ENCODE measurements around the gene CXCL16. TPM values are rescaled to one million over a fixed set of nuclear protein-coding genes. Genes with fewer than 3 reads are reported as not detected.
"Not testable (repeated sequence)": the region's sequence is repeated elsewhere in the genome, so short reads cannot be mapped to it uniquely, and the experiment has no call there.

The CXCL16 gene
- total RNA-seq, 2 donors from 2014 or later, result 6.5 to 8.2 TPM

DNA sequence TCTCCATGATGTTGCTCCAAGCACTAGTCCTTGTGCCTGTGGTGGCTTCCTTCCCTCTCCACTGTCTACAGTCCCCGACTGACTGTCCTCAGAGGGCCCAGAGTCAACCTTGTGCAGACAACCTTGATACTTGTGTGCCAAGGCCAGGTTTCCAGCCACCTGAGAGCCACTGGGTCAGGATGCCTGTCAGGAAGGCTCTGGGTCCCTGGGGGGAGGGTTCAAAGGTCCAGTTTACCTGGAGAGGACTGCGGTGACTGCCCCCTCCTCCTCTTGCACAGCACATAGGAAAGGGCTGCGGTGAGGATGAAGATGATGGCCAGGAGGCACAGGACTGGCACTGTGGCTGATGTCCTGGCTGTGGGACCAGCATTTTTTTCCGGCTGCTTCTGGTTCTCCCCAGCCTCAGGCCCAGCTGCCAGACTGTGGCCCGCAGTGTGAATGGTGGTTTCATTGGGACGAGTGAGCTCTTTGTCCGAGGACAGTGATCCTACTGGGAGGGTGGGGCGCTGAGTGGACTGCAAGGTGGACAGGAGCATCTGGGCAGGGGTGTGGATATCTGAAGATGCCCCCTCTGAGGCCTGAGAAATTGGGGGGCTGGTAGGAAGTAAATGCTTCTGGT lies 4.8 kb downstream of the CXCL16 start:
- no peak for ATAC-seq
- intact Hi-C loops (cut with DNase I), result loop anchor here (5.0 to 10.0 kb wide), 2 partner anchors 150 to 152 kb away; no protein-coding TSS in a partner anchor
- no peak for DNase-seq

DNA sequence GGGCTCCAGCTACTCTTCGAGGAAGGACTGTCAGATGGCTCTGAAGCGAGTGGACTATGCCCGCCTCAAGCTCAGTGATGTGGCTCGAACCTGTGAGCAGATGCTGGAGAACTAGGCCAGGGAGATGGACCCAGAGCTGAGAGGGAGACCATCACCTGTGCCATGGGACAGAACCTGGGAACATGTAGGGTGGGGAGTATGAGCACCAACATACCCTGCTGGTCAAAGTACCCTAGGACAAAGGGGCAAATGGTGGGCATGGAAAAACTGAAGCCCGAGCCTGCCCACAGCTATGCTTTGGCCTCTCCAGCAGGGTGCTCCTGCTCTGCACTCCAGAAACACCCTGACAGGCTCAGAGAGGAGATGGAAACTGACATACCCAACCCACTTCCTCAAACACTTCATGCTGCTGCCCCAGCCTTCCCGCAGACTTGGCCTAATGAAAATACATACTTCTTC lies 6.6 kb downstream of the CXCL16 start:
- DNase-seq, result no peak
- intact Hi-C loops (cut with DNase I), result loop anchor here (5.0 to 10.0 kb wide), 2 partner anchors 152 to 154 kb away; no protein-coding TSS in a partner anchor

DNA sequence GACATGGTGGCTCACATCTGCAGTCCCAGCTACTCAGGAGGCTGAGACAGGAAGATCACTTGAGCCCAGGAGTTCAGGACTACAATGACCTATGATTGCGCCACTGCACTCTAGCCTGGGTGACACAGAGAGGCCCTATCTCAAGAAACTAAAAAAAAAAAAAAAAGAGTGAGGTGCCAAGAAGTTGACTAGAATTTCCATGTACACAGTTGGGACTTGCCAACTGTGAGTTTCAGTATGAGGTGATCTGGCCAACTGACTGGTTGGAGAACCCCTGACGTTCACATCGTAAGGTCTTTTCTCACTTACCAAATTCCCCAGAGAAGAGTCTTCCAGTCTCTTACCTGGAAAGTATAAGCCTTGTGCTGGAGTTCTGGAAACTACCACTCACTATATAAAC lies 11.6 kb downstream of the CXCL16 start:
- ATAC-seq (no peak), DNase-seq (no peak)
- intact Hi-C loops (cut with DNase I), result no loop called here

More for the DNA sequence above, 6.6 kb downstream of the CXCL16 start:
- no peak for ATAC-seq

DNA sequence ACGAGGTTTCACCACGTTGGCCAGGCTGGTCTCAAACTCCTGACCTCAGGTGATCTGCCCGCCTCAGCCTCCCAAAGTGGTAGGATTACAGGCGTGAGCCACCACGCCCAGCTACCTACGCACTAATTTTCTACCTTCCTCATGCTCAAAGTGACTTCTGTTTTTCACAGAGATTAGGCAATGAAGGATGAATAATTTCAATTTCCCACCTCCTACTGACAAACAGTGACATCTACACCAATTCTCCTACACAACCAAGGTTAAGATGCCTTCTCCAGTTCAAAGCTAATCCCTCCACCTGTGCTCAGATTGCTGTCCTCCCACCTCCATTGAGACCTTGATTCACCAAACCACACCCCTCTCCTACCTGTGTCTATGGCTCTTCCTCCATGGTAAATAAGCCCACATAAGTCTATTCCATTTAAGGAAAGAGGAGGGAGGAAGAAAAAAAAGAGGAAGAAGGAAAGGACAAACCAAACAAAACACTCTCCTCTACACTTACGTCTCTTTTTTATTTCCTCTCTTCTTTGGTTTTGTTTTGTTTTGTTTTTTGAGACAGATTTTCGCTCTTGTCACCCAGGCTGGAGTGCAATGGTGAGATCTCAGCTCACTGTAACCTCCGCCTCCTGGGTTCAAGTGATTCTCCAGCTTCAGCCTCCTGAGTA lies 13.9 kb downstream of the CXCL16 start:
- no peak for ATAC-seq
- intact Hi-C loops (cut with DNase I), result no loop called here
- no peak for DNase-seq

DNA sequence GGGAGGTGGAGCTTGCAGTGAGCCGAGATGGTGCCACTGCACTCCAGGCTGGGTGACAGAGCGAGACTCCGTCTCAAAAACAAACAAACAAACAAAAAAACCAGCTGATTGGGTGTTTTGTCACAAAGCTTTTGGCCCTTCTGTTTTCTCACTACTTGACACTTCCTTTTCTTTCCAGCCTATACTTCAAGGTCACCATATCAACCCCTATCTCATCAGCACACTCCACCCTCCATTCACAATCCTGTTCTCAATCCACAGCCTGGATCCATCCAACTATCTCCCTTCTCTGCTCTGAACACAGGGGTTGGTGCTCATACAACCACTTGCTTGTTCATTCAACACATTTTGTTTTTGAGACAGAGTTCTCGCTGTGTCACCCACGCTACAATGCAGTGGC lies 15.1 kb downstream of the CXCL16 start:
- intact Hi-C loops (cut with DNase I), result no loop called here
- DNase-seq (no peak), ATAC-seq (no peak)

DNA sequence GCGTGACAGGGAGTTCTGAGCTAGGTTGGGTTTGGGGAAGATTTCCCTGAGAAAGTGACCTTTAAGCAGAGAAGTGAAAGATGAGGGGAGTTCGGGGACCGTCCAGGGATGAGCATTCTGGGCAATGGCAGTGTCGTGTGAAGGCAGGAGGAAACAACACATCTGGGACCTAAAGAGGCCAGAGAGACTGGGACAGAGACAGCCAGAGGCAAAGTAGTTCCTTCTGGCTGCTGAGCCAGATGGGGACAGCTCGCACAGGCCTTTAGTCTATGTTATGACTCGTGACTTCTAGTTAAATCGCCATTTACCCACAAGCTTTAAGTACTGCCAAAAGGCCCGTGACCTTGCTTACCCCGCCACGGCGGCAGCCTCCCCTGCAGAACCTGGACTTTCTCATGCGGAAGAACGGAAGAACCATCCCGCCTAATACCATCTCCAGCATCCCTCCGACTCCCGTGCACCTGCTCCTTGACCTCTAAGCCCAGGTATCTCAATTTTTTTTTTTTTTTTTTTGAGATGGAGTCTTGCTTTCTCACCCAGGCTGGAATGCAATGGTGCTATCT lies 17.0 kb downstream of the CXCL16 start:
- DNase-seq, result no peak
- no peak for ATAC-seq
- intact Hi-C loops (cut with DNase I), result no loop called here

DNA sequence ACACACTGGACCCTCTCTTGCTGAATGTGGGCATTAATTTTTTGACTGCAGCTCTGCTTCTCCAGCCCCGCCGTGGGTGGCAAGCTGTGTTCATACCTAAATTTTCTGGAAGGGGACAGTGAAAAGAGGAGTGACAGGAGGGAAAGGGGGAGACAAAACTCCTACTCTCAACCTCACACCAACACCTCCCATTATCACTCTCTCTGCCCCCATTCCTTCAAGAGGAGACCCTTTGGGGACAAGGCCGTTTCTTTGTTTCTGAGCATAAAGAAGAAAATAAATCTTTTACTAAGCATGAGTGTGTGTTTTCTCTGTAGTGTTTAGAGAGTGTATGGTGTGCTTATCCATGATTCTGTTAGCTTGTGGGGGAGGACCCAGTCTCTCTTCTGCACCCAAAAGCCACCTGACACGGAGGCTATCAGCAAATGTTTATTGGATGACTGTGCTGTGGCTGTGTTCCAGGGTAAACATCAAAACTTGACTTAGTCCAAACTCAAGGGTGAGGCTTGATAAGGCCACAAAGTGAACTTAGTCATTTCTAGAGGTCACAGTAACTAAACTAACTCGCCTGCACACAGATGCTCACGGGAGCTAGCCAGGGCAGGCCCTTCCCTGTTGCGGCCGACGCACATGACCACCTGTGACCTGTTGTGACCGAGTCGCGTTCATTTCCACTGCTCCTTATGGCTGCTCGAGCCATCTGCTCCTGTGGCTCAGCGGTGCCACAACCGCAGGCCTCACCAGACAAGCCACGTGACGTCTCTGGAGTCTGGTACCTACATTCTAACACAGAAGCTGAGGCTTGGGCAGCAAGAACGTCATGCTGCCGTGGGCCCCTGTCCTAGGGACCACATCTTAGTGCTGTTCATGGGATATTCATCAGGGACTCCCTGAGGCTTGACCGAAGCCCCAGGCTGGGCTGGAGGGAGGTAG lies 18.3 kb downstream of the CXCL16 start:
- intact Hi-C loops (cut with DNase I), result no loop called here
- DNase-seq (no peak), ATAC-seq (peak; percentile 55 to 64)

DNA sequence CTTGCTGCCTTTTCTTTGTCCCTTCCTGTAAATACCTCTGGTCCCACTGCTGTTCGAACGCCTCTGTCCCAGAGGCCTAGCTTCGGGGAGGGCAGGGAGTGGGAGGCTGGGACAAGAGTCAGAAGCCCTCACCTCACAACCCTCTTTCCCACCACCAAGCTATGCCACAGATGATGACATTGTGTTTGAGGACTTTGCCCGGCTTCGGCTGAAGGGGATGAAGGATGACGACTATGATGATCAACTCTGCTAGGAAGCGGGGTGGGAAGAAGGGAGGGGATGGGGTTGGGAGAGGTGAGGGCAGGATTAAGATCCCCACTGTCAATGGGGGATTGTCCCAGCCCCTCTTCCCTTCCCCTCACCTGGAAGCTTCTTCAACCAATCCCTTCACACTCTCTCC lies 18.9 kb downstream of the CXCL16 start:
- DNase-seq (no peak), ATAC-seq (no peak)
- intact Hi-C loops (cut with DNase I), result no loop called here

DNA sequence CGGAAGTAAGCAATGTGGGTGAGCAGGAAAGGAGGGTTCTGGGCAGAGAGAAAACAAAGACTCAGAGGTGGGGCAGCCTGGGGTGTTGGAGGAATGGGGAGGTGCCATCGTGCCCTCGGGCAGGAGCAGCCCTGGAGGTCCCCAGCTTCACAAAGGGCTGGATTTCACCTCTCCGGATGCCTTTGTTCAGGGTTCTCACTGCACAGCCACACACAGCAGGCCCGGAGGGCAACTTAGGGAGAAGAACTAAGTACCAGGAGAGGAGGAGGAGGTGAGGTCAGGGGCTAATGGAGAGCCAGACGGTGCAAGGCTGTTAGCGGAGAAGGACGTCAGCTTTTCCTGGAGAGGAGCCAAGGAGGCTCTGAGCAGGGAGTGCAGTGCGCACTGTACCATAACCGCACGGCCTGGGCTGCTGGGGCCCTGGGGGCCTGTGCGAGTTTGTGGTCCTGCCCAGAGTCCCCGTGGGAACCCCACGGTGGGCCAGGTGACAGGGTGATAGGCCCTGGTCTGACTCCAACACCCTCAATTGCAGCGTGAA lies 20.0 kb downstream of the CXCL16 start:
- DNase-seq (peak; percentile 57), ATAC-seq (peak in 1 of 2 donors; percentile 62)
- intact Hi-C loops (cut with DNase I), result no loop called here

DNA sequence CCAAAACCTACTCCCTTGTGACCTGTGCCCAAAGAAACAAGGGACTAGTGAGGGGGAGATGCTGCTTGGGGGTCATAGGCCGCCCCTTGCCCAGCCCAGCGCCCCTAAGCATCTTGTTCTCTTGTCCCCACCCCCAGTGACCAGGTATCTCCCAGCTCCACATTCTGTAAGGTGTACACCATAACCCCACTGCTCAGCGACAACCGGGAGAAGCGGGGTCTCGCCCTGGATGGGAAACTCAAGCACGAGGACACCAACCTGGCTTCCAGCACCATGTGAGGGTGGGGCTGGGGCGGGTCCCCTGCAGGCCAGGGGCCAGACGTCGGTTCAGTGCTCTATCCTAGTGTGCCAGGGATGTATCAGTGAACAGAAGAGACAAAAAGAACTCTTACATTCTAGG lies 20.6 kb downstream of the CXCL16 start:
- intact Hi-C loops (cut with DNase I), result no loop called here
- ATAC-seq (no peak), DNase-seq (no peak)

DNA sequence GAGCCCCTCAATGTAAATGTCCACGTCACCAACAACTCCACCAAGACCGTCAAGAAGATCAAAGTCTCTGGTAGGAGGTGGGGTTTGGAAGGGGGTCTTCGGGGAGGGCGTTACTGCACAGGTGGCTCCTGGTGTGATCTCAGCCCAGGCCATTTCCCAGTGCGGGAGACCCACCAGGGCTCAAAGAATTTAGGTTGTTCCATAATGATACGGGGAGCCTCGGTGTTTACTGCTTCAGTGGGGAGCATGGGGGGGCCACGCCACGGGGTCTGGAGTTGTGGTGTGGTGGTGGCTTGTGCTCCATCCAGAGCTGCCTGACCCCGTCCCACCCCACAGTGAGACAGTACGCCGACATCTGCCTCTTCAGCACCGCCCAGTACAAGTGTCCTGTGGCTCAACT lies 21.5 kb downstream of the CXCL16 start:
- DNase-seq (no peak), ATAC-seq (no peak)
- intact Hi-C loops (cut with DNase I), result no loop called here

DNA sequence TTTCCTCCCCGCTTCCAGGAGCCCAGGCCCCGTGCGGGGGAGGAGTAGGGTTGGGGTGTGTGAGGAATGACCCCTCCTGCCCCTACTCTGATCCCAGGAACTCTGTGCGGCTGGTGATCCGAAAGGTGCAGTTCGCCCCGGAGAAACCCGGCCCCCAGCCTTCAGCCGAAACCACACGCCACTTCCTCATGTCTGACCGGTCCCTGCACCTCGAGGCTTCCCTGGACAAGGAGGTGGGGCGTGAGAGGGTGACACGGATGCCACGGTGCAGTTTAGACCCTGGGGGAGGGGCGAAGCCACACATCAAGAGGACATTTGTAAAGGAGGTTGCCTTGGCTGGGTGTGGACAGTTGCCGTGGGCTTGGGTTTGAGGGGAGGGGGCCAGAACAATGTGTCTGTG lies 21.9 kb downstream of the CXCL16 start:
- DNase-seq (no peak), ATAC-seq (no peak)
- intact Hi-C loops (cut with DNase I), result no loop called here

DNA sequence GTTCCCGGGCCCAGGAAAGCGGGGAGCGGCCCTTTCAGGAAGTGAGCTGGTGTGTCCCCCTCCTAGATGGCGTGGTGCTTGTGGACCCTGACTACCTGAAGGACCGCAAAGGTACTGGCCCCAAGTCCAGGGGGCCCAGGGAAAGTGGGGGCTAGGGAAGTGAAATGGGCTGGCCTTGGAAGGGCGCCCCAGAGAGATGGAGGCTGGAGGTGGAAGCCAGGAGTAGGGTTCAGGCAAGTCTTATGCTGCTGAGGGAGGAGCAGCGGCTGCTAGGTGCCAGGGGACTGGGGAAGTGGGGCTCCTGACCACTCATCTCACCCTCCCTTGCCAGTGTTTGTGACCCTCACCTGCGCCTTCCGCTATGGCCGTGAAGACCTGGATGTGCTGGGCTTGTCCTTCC lies 23.6 kb downstream of the CXCL16 start:
- DNase-seq (peak; percentile 9), ATAC-seq (no peak)
- intact Hi-C loops (cut with DNase I), result no loop called here

DNA sequence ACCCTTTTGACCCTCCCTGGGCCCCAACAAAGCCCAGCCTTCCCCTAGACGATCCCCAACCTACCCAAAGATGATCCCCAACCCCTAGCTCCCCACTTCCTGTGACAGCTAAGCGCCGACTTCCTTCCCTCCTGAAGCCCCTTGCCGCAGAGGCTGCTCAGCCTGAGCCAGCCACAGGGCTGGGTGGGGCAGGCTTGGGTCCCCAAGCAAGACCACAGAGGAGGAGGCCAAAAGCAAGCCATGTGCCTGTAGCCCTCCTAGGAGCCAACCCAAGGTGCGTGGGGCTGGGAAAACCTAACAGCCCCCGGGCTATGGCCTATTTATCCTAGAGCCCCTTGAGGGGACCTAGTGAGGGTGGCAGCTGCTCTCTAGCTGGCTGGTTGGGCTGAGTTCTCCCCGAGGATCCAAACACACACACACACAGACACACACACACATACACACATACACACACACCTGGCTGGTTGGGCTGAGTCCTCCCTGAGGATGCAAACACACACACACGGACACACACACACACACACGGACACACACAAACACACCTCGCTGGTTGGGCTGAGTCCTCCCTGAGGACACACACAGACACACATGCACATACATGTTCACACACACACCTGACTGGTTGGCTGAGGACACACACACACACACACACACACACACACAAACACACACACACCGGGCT lies 24.5 kb downstream of the CXCL16 start:
- intact Hi-C loops (cut with DNase I), result no loop called here
- no peak for ATAC-seq
- DNase-seq, result peak; percentile 15

DNA sequence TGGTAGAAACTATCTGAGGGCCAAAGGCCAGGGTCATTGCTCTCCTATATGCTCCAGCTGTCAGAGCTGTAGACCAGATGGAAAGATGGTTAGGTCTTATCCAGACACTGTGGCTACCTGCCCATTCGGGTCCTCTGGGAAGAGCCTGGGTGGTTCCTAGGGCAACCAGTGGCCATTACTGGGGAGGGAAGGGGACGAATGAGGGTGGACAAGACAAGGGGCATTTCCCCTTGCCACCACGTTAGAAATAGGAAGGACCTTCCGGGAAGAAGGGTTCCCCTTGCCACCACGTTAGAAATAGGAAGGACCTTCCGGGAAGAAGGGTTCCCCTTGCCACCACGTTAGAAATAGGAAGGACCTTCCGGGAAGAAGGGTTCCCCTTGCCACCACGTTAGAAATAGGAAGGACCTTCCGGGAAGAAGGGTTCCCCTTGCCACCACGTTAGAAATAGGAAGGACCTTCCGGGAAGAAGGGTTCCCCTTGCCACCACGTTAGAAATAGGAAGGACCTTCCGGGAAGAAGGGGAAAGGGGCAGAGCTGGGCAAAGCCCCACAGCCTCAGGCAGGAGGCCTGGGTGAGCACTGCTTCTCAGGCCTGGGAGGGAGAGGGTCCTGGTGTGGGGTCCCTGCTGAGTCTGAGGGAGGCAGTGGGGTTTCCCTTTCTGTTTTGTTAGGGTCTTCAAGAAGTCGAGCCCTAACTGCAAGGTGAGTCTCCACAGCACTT lies 25.2 kb downstream of the CXCL16 start:
- DNase-seq, result peak; percentile 15
- intact Hi-C loops (cut with DNase I), result loop anchor here in 1 of 2 donors (5.0 kb wide), 1 partner anchor 188 kb away; the partner anchor contains the start of gene CHRNE
- not testable (repeated sequence) for ATAC-seq

DNA sequence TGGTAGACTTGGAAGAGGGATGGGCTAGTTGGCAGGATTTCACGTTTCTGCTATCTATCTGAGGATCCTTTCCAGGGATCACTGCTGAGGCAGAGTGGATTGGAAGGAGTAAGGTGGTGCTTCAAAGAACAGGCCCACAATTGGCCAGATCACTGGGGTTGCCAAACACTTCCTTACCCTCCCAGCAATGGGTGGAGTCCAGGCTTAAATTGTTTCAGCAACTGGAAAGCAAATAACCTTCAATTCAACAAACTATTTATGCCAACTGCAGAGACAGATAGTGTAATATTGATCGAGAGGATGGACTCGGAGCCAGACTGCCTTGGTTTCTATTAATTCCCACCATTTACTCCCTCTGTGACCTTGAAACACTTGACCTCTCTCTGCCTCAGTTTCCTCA lies 27.2 kb downstream of the CXCL16 start:
- ATAC-seq, result no peak
- intact Hi-C loops (cut with DNase I), result loop anchor here in 1 of 2 donors (5.0 kb wide), 1 partner anchor 190 kb away; the partner anchor contains the start of gene CHRNE

DNA sequence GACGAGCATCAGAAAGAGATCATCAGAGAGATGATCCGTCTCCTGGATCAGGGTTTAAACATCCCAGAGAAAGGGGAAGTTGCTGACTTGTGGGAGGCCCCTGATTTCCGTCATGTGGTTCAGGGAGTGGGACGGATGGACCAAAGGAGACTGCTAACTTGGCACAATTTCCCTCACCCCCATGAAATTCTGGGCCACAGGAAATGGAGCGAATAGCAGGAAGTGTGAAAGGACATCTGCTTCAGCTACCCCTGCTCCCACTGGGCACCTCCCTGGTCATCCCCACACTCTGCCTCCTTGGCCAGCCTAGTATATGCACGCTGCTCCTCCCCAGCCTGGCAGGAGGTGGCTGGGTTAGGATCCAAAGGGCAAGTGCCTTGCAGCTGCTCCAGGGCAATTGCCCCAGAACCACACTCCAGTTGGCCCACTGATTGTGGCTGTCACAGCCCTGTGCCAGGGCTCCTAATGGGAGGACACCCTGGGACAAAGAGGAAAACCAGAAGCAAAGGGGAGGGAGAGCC lies 28.0 kb downstream of the CXCL16 start:
- DNase-seq (peak; percentile 44), ATAC-seq (peak; percentile 2 to 6)
- intact Hi-C loops (cut with DNase I), result loop anchor here in 1 of 2 donors (5.0 kb wide), 1 partner anchor 191 kb away; the partner anchor contains the start of gene CHRNE

More for the DNA sequence above, 27.2 kb downstream of the CXCL16 start:
- peak; percentile 22 for DNase-seq

All from left cardiac atrium (tissue), 4 donors.